HG03025 (cell line): ENCODE data around the gene PLA2R1.
"Not testable (repeated sequence)": the region's sequence is repeated elsewhere in the genome, so short reads cannot be mapped to it uniquely, and the experiment has no call there.

Experiments used
- ATAC-seq: cut with Tn5 transposase; IDR thresholded peaks from one replicate; pipeline ENCODE4 v1.9.1; 2021; ENCODE audit warnings: mild to moderate bottlenecking, moderate library complexity; ENCODE audit not compliant: unreplicated experiment, low FRiP score

The PLA2R1 gene

GRCh38 chr2:159984034-159984433, 78.4 kb downstream of the PLA2R1 start:
- ATAC-seq, result no peak

GRCh38 chr2:159982842-159983785, 79.3 kb downstream of the PLA2R1 start:
- no peak for ATAC-seq

GRCh38 chr2:159982270-159982669, 80.1 kb downstream of the PLA2R1 start:
- ATAC-seq, result no peak

- no peak for ATAC-seq
Observed at GRCh38 chr2:159976527-159977160, 85.8 kb downstream of the PLA2R1 start.

- ATAC-seq, result no peak
Observed at GRCh38 chr2:159973325-159973724, 89.1 kb downstream of the PLA2R1 start.

GRCh38 chr2:159971365-159972152, 90.9 kb downstream of the PLA2R1 start:
- no peak for ATAC-seq

GRCh38 chr2:159970548-159970947, 91.9 kb downstream of the PLA2R1 start:
- not testable (repeated sequence) for ATAC-seq

- no peak for ATAC-seq
Observed at GRCh38 chr2:159968279-159968900, 94.0 kb downstream of the PLA2R1 start.

- peak; percentile 89 for ATAC-seq
Observed at GRCh38 chr2:159963700-159964099, 98.7 kb downstream of the PLA2R1 start.

- ATAC-seq, result not testable (repeated sequence)
Observed at GRCh38 chr2:159962513-159962912, 99.9 kb downstream of the PLA2R1 start.

- no peak for ATAC-seq
Observed at GRCh38 chr2:159961451-159961850, 101.0 kb downstream of the PLA2R1 start.

GRCh38 chr2:159961037-159961436, 101.4 kb downstream of the PLA2R1 start:
- no peak for ATAC-seq

- no peak for ATAC-seq
Observed at GRCh38 chr2:159960414-159960813, 102.0 kb downstream of the PLA2R1 start.

- ATAC-seq, result no peak
Observed at GRCh38 chr2:159959136-159959535, 103.3 kb downstream of the PLA2R1 start.

- ATAC-seq, result no peak
Observed at GRCh38 chr2:159953136-159953823, 109.1 kb downstream of the PLA2R1 start.

GRCh38 chr2:159946326-159946999, 116.0 kb downstream of the PLA2R1 start:
- ATAC-seq, result no peak

GRCh38 chr2:159944874-159945273, 117.5 kb downstream of the PLA2R1 start:
- ATAC-seq, result no peak

GRCh38 chr2:159942146-159942545, 120.3 kb downstream of the PLA2R1 start:
- ATAC-seq, result no peak

- ATAC-seq, result no peak
Observed at GRCh38 chr2:159941729-159942128, 120.7 kb downstream of the PLA2R1 start.
